GM12878 (cell line): ENCODE results near the gene LRRC70. TPM values are rescaled to one million over a fixed set of nuclear protein-coding genes. Genes with fewer than 3 reads are reported as not detected.
"Not testable (repeated sequence)": the region's sequence is repeated elsewhere in the genome, so short reads cannot be mapped to it uniquely, and the experiment has no call there.

Experiments used
- ATAC-seq: fragments of 200-7000 bp; cut with Tn5 transposase; 3 replicates; pipeline ENCODE4 v1.9.1; 2020; ENCODE audit warnings: mild to moderate bottlenecking, moderate library complexity
- BruUV-seq: library from RNA; stranded (reverse); fragments of 400-500 nt; replicated peaks from 2 replicates; lab custom pipeline; 2021; lab: Mats Ljungman, UMichigan
- CTCF ChIA-PET: fragments of 300-600 bp; sonication (Branson Sonifier 250); formaldehyde crosslinking; extraction: SDS; loops from one replicate; lab custom pipeline; 2021; ENCODE audit warnings: inconsistent platforms; lab: Yijun Ruan, JAX
- POLR2A ChIA-PET: fragments of 350-600 bp; formaldehyde crosslinking; extraction: SDS; loops from one replicate; lab custom pipeline; 2021; ENCODE audit warnings: inconsistent platforms; lab: Charles Lee
- RAD21 ChIA-PET: fragments of 300-600 bp; sonication (Branson Sonifier 250); formaldehyde crosslinking; loops from one replicate; lab custom pipeline; 2023; ENCODE audit warnings: antibody characterized with exemption; ENCODE audit not compliant: unreplicated experiment; lab: Charles Lee
- SMC1A ChIA-PET: fragments of 300-600 bp; sonication (Branson Sonifier 250); formaldehyde crosslinking; loops from one replicate; lab custom pipeline; 2023; ENCODE audit not compliant: unreplicated experiment, uncharacterized antibody; lab: Charles Lee
- DNase-seq: peaks from one replicate; pipeline ENCODE4 v3.0.0-alpha.2; 2011; ENCODE audit warnings: low read depth, low spot score
- FAIRE-seq: peaks from 3 replicates; lab custom pipeline; 2011; peaks lifted over from hg19 to GRCh38; lab: Jason Lieb, UNC
- H2AFZ ChIP-seq: 2 replicates; pipeline ENCODE4 v1.6.0; 2011; ENCODE audit warnings: low read depth, low read length, control low read depth; ENCODE audit not compliant: control insufficient read depth
- H3K27ac ChIP-seq: 2 replicates; pipeline ENCODE4 v1.5.1; 2011; ENCODE audit warnings: control low read depth; ENCODE audit not compliant: control insufficient read depth, insufficient read depth
- H3K27me3 ChIP-seq, 2 experiments: replicated peaks in 1 of 2; 2 replicates each; pipeline versions ENCODE4 v1.6.0 to v1.6.1; 2011; ENCODE audit warnings: low read length in 1 of 2; ENCODE audit not compliant: control insufficient read depth in 2 of 2, insufficient read depth in 2 of 2
- H3K36me3 ChIP-seq, 2 experiments: 2 replicates each; pipeline ENCODE4 v1.5.1; 2011; ENCODE audit warnings: low read length in 1 of 2; ENCODE audit not compliant: control insufficient read depth in 2 of 2, insufficient read depth in 2 of 2
- H3K4me1 ChIP-seq: 2 replicates; pipeline ENCODE4 v1.6.1; 2011; ENCODE audit warnings: mild to moderate bottlenecking, low read length, moderate library complexity, mixed read lengths; ENCODE audit not compliant: control insufficient read depth, insufficient read depth
- H3K4me2 ChIP-seq: 2 replicates; pipeline ENCODE4 v1.6.0; 2011; ENCODE audit warnings: control low read depth; ENCODE audit not compliant: control insufficient read depth, insufficient read depth
- H3K4me3 ChIP-seq: fragments of 200-600 bp; sonication (generic); 2 replicates; pipeline ENCODE4 v1.5.1; 2016
- H3K79me2 ChIP-seq: 2 replicates; pipeline ENCODE4 v1.6.0; 2011; ENCODE audit warnings: low read length; ENCODE audit not compliant: control insufficient read depth, insufficient read depth
- H3K9ac ChIP-seq: 2 replicates; pipeline ENCODE4 v1.8.0; 2011; ENCODE audit warnings: low read length, control low read depth, mixed read lengths; ENCODE audit not compliant: control insufficient read depth, insufficient read depth
- H3K9me3 ChIP-seq: replicated peaks from 3 replicates; pipeline ENCODE4 v1.5.1; 2011; ENCODE audit warnings: mild to moderate bottlenecking, low read length; ENCODE audit not compliant: control insufficient read depth, insufficient read depth
- H4K20me1 ChIP-seq: 2 replicates; pipeline ENCODE4 v1.6.0; 2011; ENCODE audit not compliant: control insufficient read depth, insufficient read depth
- CHD4 ChIP-seq: fragments of 200-600 bp; sonication (generic); IDR thresholded peaks from 2 replicates; pipeline ENCODE4 v1.6.1; 2016; ENCODE audit warnings: mild to moderate bottlenecking
- E2F4 ChIP-seq: IDR thresholded peaks from 2 replicates; pipeline ENCODE4 v1.6.1; 2012; ENCODE audit warnings: low read depth, low read length, improper control_type of control experiment
- LARP7 ChIP-seq: fragments of 450-650 bp; IDR thresholded peaks from 2 replicates; pipeline ENCODE4 v1.6.1; 2017; ENCODE audit warnings: mild to moderate bottlenecking
- MTA2 ChIP-seq: fragments of 450-650 bp; IDR thresholded peaks from 2 replicates; pipeline ENCODE4 v1.6.1; 2016; ENCODE audit warnings: low read depth, mild to moderate bottlenecking, moderate library complexity
- TAF1 ChIP-seq: IDR thresholded peaks from 2 replicates; pipeline ENCODE4 v1.6.1; 2011; ENCODE audit warnings: mild to moderate bottlenecking, low read depth, low read length, borderline replicate concordance
- WGBS: methylation state at CpG from one replicate; pipeline ENCODE4 v1.1.6; 2016; ENCODE audit warnings: low lambda C conversion rate; ENCODE audit not compliant: insufficient replicate concordance, insufficient coverage; ENCODE audit errors: missing lambda C conversion rate; 5-methylcytosine and 5-hydroxymethylcytosine counted together
- in situ Hi-C: fragments of 300-500 bp; cut with MboI; formaldehyde crosslinking; loops from 9 replicates; pipeline ENCODE4 v1.14.3; 2018; ENCODE audit warnings: mixed read lengths
- intact Hi-C: fragments of 100-400 bp; cut with micrococcal nuclease; formaldehyde crosslinking; loops from one replicate; pipeline ENCODE4 v1.14.2; 2022; ENCODE audit not compliant: unreplicated experiment
- polyA plus RNA-seq, 11 experiments: library from polyadenylated mRNA; depleted of rRNA in 4 of 11; unstranded in 6 of 11; stranded (reverse) in 5 of 11; fragments of >200 nt; fragmentation: Nextera tagmentation in 4 of 11; fragmentation: Illumina TruSeq in 1 of 11; extraction: Ambion mirVana in 4 of 11; extraction: Trizol in 1 of 11; gene quantifications; 1 replicate in 1 of 11; 2 replicates in 10 of 11; pipeline versions ENCODE4 v1.2.1 to v1.2.3, GENCODE V29; 2011 to 2016; ENCODE audit warnings: inconsistent platforms in 2 of 11, missing spikeins in 2 of 11, low read depth in 1 of 11
- total RNA-seq, 4 experiments: library from RNA; depleted of rRNA in 3 of 4; stranded (reverse); fragments of >200 nt in 3 of 4; fragmentation: Illumina TruSeq in 1 of 4; extraction: Trizol in 1 of 4; gene quantifications; 2 replicates each; pipeline versions ENCODE4 v1.2.1 to v1.2.3, GENCODE V29; 2013 to 2021
- TF ChIP-seq, protein P1 (sequence below): IDR thresholded peaks from 2 replicates; pipeline ENCODE4 v1.6.1; 2012; ENCODE audit warnings: improper control_type of control experiment, low read depth, low read length; ENCODE audit not compliant: insufficient replicate concordance

LRRC70 gene
- total and polyA plus RNA-seq, 10 of the 15 experiments (the other 5 are each of a cell fraction or from before 2014, with no cell fraction given) = 0.35 to 1.5 (median 0.84) TPM

DNA sequence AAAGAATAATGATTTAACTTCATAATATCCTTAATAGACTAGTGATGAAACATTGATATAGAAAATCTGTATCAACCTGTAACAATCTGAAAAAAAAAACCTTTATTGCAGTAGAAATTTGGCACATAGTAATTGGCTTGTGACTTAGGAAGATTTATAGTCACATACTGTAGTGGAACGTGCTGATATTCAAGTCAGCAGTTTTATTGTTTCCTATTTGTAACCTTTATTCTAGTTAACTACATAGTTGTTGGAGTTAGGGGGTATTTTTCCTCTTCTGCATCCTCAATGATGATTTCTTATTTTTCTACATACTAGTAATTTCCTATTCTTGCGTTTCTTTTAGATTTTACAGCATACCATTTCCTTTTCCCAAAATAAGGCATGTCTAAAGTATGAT is 14.5 kb upstream of the LRRC70 start:
- H2AFZ ChIP-seq = no peak overlapping the region
- H3K36me3 ChIP-seq = peaks cover 0 to 3% of the 10 kb centered on the region in 2 experiments; a peak in 2 of 4 replicates
- no peak for DNase-seq
- H3K4me1 ChIP-seq = no peaks in the 10 kb centered on the region; the same call in 1 of the 2 replicates
- TF ChIP-seq MTA2 (no peak), TAF1 (no peak), CHD4 (no peak), LARP7 (no peak), E2F4 (no peak)
- TF ChIP-seq, protein P1, sequence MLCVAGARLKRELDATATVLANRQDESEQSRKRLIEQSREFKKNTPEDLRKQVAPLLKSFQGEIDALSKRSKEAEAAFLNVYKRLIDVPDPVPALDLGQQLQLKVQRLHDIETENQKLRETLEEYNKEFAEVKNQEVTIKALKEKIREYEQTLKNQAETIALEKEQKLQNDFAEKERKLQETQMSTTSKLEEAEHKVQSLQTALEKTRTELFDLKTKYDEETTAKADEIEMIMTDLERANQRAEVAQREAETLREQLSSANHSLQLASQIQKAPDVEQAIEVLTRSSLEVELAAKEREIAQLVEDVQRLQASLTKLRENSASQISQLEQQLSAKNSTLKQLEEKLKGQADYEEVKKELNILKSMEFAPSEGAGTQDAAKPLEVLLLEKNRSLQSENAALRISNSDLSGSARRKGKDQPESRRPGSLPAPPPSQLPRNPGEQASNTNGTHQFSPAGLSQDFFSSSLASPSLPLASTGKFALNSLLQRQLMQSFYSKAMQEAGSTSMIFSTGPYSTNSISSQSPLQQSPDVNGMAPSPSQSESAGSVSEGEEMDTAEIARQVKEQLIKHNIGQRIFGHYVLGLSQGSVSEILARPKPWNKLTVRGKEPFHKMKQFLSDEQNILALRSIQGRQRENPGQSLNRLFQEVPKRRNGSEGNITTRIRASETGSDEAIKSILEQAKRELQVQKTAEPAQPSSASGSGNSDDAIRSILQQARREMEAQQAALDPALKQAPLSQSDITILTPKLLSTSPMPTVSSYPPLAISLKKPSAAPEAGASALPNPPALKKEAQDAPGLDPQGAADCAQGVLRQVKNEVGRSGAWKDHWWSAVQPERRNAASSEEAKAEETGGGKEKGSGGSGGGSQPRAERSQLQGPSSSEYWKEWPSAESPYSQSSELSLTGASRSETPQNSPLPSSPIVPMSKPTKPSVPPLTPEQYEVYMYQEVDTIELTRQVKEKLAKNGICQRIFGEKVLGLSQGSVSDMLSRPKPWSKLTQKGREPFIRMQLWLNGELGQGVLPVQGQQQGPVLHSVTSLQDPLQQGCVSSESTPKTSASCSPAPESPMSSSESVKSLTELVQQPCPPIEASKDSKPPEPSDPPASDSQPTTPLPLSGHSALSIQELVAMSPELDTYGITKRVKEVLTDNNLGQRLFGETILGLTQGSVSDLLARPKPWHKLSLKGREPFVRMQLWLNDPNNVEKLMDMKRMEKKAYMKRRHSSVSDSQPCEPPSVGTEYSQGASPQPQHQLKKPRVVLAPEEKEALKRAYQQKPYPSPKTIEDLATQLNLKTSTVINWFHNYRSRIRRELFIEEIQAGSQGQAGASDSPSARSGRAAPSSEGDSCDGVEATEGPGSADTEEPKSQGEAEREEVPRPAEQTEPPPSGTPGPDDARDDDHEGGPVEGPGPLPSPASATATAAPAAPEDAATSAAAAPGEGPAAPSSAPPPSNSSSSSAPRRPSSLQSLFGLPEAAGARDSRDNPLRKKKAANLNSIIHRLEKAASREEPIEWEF = no peak
- H3K27me3 ChIP-seq = no peaks in the 10 kb centered on the region
- H3K9ac ChIP-seq = no peak overlapping the region
- no peak overlapping the region for H3K4me2 ChIP-seq
- H3K9me3 ChIP-seq = peaks cover 4% of the 10 kb centered on the region; the same call in 2 of the 3 replicates
- H4K20me1 ChIP-seq = no peaks in the 10 kb centered on the region
- in situ Hi-C loops = no loop called here
- SMC1A ChIA-PET = no interaction called here
- H3K79me2 ChIP-seq = no peaks in the 10 kb centered on the region
- POLR2A ChIA-PET = no interaction called here
- CTCF ChIA-PET = no interaction called here
- no peak for FAIRE-seq
- H3K27ac ChIP-seq = no peak overlapping the region
- no peak for ATAC-seq
- intact Hi-C loops = no loop called here
- H3K4me3 ChIP-seq = no peak overlapping the region
- RAD21 ChIA-PET = no interaction called here
- no TSS peak for BruUV-seq
- 91% methylated on average over 2 of the region's 2 CpGs for WGBS

DNA sequence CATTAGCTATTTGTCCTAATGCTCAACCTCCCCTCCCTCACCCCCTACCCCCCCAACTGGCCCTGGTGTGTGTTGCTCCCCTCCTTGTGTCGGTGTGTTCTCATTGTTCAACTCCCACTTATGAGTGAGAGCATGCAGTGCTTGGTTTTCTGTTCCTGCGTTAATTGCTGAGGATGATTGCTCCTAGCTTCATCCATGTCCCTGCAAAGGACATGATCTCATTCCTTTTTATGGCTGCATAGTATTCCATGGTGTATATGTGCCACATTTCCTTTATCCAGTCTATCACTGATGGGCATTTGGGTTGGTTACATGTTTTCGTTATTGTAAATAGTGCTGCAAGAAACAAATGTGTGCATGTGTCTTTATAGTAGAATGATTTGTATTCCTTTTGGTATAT is 12.9 kb upstream of the LRRC70 start:
- DNase-seq, in situ Hi-C loops: not testable (repeated sequence)

More for the DNA sequence above, 12.9 kb upstream of the LRRC70 start:
- H3K4me2 ChIP-seq, SMC1A ChIA-PET, H3K4me1 ChIP-seq, H3K4me3 ChIP-seq, BruUV-seq, H3K9me3 ChIP-seq, H3K27ac ChIP-seq, H3K27me3 ChIP-seq, H2AFZ ChIP-seq, FAIRE-seq, RAD21 ChIA-PET, intact Hi-C loops, H3K79me2 ChIP-seq, H4K20me1 ChIP-seq, H3K9ac ChIP-seq, ATAC-seq, CTCF ChIA-PET, H3K36me3 ChIP-seq, POLR2A ChIA-PET: not testable (repeated sequence)
- WGBS = 77% methylated on average over 3 of the region's 3 CpGs
